HEK293 (cell line): ENCODE measurements around the gene DKKL1.

ENCODE experiments used
- KLF9 ChIP-seq: fragments of 450-650 bp; formaldehyde crosslinking; IDR thresholded peaks from 2 replicates; pipeline ENCODE4 v1.5.1; 2016; ENCODE audit warnings: missing biosample characterization, missing genetic modification characterization, low read depth
- ZNF16 ChIP-seq: fragments of 450-650 bp; formaldehyde crosslinking; IDR thresholded peaks from 2 replicates; pipeline ENCODE4 v1.5.1; 2016; ENCODE audit warnings: low read depth, missing biosample characterization, missing genetic modification characterization
- ZNF26 ChIP-seq: fragments of 450-650 bp; formaldehyde crosslinking; IDR thresholded peaks from 2 replicates; pipeline ENCODE4 v1.5.1; 2016; ENCODE audit warnings: missing biosample characterization, missing genetic modification characterization
- ZNF266 ChIP-seq: fragments of 450-650 bp; formaldehyde crosslinking; IDR thresholded peaks from 2 replicates; pipeline ENCODE4 v1.5.1; 2016; ENCODE audit warnings: missing biosample characterization, missing genetic modification characterization, low read depth
- ZNF398 ChIP-seq: fragments of 450-650 bp; formaldehyde crosslinking; IDR thresholded peaks from 2 replicates; pipeline ENCODE4 v1.5.1; 2017; ENCODE audit warnings: missing biosample characterization, missing genetic modification characterization
- TF ChIP-seq, protein P1 (sequence below): fragments of 450-650 bp; formaldehyde crosslinking; IDR thresholded peaks from 2 replicates; pipeline ENCODE4 v1.5.1; 2016; ENCODE audit warnings: missing biosample characterization, missing genetic modification characterization

- TF ChIP-seq, protein P1, sequence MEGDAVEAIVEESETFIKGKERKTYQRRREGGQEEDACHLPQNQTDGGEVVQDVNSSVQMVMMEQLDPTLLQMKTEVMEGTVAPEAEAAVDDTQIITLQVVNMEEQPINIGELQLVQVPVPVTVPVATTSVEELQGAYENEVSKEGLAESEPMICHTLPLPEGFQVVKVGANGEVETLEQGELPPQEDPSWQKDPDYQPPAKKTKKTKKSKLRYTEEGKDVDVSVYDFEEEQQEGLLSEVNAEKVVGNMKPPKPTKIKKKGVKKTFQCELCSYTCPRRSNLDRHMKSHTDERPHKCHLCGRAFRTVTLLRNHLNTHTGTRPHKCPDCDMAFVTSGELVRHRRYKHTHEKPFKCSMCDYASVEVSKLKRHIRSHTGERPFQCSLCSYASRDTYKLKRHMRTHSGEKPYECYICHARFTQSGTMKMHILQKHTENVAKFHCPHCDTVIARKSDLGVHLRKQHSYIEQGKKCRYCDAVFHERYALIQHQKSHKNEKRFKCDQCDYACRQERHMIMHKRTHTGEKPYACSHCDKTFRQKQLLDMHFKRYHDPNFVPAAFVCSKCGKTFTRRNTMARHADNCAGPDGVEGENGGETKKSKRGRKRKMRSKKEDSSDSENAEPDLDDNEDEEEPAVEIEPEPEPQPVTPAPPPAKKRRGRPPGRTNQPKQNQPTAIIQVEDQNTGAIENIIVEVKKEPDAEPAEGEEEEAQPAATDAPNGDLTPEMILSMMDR = no peak
- TF ChIP-seq ZNF16 (tag by site-specific recombination) (no peak), ZNF266 (tag by site-specific recombination) (no peak), ZNF26 (tag by site-specific recombination) (no peak), KLF9 (tag by site-specific recombination) (no peak), ZNF398 (tag by site-specific recombination) (no peak)
Observed at GRCh38 chr19:49407482-49408015, 43.9 kb downstream of the DKKL1 start.
